ENCODE measurements around the gene CCAR1.
"Not testable (repeated sequence)": the region's sequence is repeated elsewhere in the genome, so short reads cannot be mapped to it uniquely, and the experiment has no call there.

The CCAR1 gene

GRCh38 chr10:68767407-68767806, 46.4 kb downstream of the CCAR1 start:
- not testable (repeated sequence) for H3K27me3 ChIP-seq (replicated peaks; ENCODE audit: control insufficient read depth, insufficient read depth, low read length); H3K9me3 ChIP-seq (ENCODE audit: control insufficient read depth, low read length); DNase-seq (ENCODE audit: low read depth); H3K4me1 ChIP-seq (ENCODE audit: control insufficient read depth, insufficient read depth, low read length); H3K9ac ChIP-seq (ENCODE audit: low read length); H3K4me3 ChIP-seq (ENCODE audit: low read length)
- H3K36me3 ChIP-seq (ENCODE audit: control insufficient read depth, insufficient read depth, low read length, severe bottlenecking), result peaks cover 91% of the 10 kb centered on the region

GRCh38 chr10:68781613-68782574, 60.9 kb downstream of the CCAR1 start:
- Histone ChIP-seq H3K9me3 (ENCODE audit: control insufficient read depth, low read length) (no peaks in the 10 kb centered on the region), H3K4me1 (ENCODE audit: control insufficient read depth, insufficient read depth, low read length) (no peaks in the 10 kb centered on the region), H3K27me3 (replicated peaks; ENCODE audit: control insufficient read depth, insufficient read depth, low read length) (no peaks in the 10 kb centered on the region), H3K9ac (ENCODE audit: low read length) (no peak overlapping the region), H3K36me3 (ENCODE audit: control insufficient read depth, insufficient read depth, low read length, severe bottlenecking) (peaks cover 73% of the 10 kb centered on the region), H3K4me3 (ENCODE audit: low read length) (no peak overlapping the region)
- DNase-seq (ENCODE audit: low read depth), result no peak

GRCh38 chr10:68784476-68784875, 63.4 kb downstream of the CCAR1 start:
- Histone ChIP-seq H3K9me3 (ENCODE audit: control insufficient read depth, low read length) (no peaks in the 10 kb centered on the region), H3K27me3 (replicated peaks; ENCODE audit: control insufficient read depth, insufficient read depth, low read length) (no peaks in the 10 kb centered on the region), H3K4me1 (ENCODE audit: control insufficient read depth, insufficient read depth, low read length) (no peaks in the 10 kb centered on the region), H3K4me3 (ENCODE audit: low read length) (no peak overlapping the region), H3K9ac (ENCODE audit: low read length) (no peak overlapping the region), H3K36me3 (ENCODE audit: control insufficient read depth, insufficient read depth, low read length, severe bottlenecking) (peaks cover 73% of the 10 kb centered on the region)
- no peak for DNase-seq (ENCODE audit: low read depth)

GRCh38 chr10:68787813-68788212, 66.8 kb downstream of the CCAR1 start:
- H3K9me3 ChIP-seq (ENCODE audit: control insufficient read depth, low read length), result no peaks in the 10 kb centered on the region
- no peak overlapping the region for H3K4me3 ChIP-seq (ENCODE audit: low read length)
- H3K4me1 ChIP-seq (ENCODE audit: control insufficient read depth, insufficient read depth, low read length), result no peaks in the 10 kb centered on the region
- no peaks in the 10 kb centered on the region for H3K27me3 ChIP-seq (replicated peaks; ENCODE audit: control insufficient read depth, insufficient read depth, low read length)
- DNase-seq (ENCODE audit: low read depth), result no peak
- no peak overlapping the region for H3K9ac ChIP-seq (ENCODE audit: low read length)
- H3K36me3 ChIP-seq (ENCODE audit: control insufficient read depth, insufficient read depth, low read length, severe bottlenecking), result peaks cover 81% of the 10 kb centered on the region

- H3K9me3 ChIP-seq (ENCODE audit: control insufficient read depth, low read length), result no peaks in the 10 kb centered on the region
- H3K36me3 ChIP-seq (ENCODE audit: control insufficient read depth, insufficient read depth, low read length, severe bottlenecking), result peaks cover 89% of the 10 kb centered on the region
- H3K27me3 ChIP-seq (replicated peaks; ENCODE audit: control insufficient read depth, insufficient read depth, low read length), result no peaks in the 10 kb centered on the region
- H3K4me1 ChIP-seq (ENCODE audit: control insufficient read depth, insufficient read depth, low read length), result no peaks in the 10 kb centered on the region
- no peak overlapping the region for H3K4me3 ChIP-seq (ENCODE audit: low read length)
- no peak for DNase-seq (ENCODE audit: low read depth)
- H3K9ac ChIP-seq (ENCODE audit: low read length), result no peak overlapping the region
These were observed 69.4 kb downstream of the CCAR1 start for GRCh38 chr10:68790476-68790875.

- Histone ChIP-seq H3K4me3 (ENCODE audit: low read length) (no peak overlapping the region), H3K4me1 (ENCODE audit: control insufficient read depth, insufficient read depth, low read length) (peaks cover 3% of the 10 kb centered on the region), H3K36me3 (ENCODE audit: control insufficient read depth, insufficient read depth, low read length, severe bottlenecking) (peaks cover 85% of the 10 kb centered on the region), H3K27me3 (replicated peaks; ENCODE audit: control insufficient read depth, insufficient read depth, low read length) (no peaks in the 10 kb centered on the region), H3K9ac (ENCODE audit: low read length) (no peak overlapping the region), H3K9me3 (ENCODE audit: control insufficient read depth, low read length) (no peaks in the 10 kb centered on the region)
- peak; percentile 66 for DNase-seq (ENCODE audit: low read depth)
These were observed 71.1 kb downstream of the CCAR1 start for GRCh38 chr10:68792115-68792514.

GRCh38 chr10:68795886-68796532, 75.0 kb downstream of the CCAR1 start:
- Histone ChIP-seq H3K9me3 (ENCODE audit: control insufficient read depth, low read length) (no peaks in the 10 kb centered on the region), H3K4me1 (ENCODE audit: control insufficient read depth, insufficient read depth, low read length) (peaks cover 16% of the 10 kb centered on the region), H3K9ac (ENCODE audit: low read length) (no peak overlapping the region), H3K36me3 (ENCODE audit: control insufficient read depth, insufficient read depth, low read length, severe bottlenecking) (peaks cover 48% of the 10 kb centered on the region), H3K27me3 (replicated peaks; ENCODE audit: control insufficient read depth, insufficient read depth, low read length) (no peaks in the 10 kb centered on the region), H3K4me3 (ENCODE audit: low read length) (no peak overlapping the region)
- DNase-seq (ENCODE audit: low read depth), result no peak

GRCh38 chr10:68796605-68797004, 75.6 kb downstream of the CCAR1 start:
- H3K4me3 ChIP-seq (ENCODE audit: low read length), result no peak overlapping the region
- no peaks in the 10 kb centered on the region for H3K27me3 ChIP-seq (replicated peaks; ENCODE audit: control insufficient read depth, insufficient read depth, low read length)
- no peaks in the 10 kb centered on the region for H3K9me3 ChIP-seq (ENCODE audit: control insufficient read depth, low read length)
- H3K9ac ChIP-seq (ENCODE audit: low read length), result no peak overlapping the region
- H3K36me3 ChIP-seq (ENCODE audit: control insufficient read depth, insufficient read depth, low read length, severe bottlenecking), result peaks cover 42% of the 10 kb centered on the region
- H3K4me1 ChIP-seq (ENCODE audit: control insufficient read depth, insufficient read depth, low read length), result peaks cover 16% of the 10 kb centered on the region
- DNase-seq (ENCODE audit: low read depth), result no peak

- peaks cover 16% of the 10 kb centered on the region for H3K4me1 ChIP-seq (ENCODE audit: control insufficient read depth, insufficient read depth, low read length)
- H3K9me3 ChIP-seq (ENCODE audit: control insufficient read depth, low read length), result no peaks in the 10 kb centered on the region
- DNase-seq (ENCODE audit: low read depth), result peak; percentile 34
- peaks cover 15% of the 10 kb centered on the region for H3K36me3 ChIP-seq (ENCODE audit: control insufficient read depth, insufficient read depth, low read length, severe bottlenecking)
- no peak overlapping the region for H3K4me3 ChIP-seq (ENCODE audit: low read length)
- H3K27me3 ChIP-seq (replicated peaks; ENCODE audit: control insufficient read depth, insufficient read depth, low read length), result no peaks in the 10 kb centered on the region
- H3K9ac ChIP-seq (ENCODE audit: low read length), result no peak overlapping the region
These were observed 79.2 kb downstream of the CCAR1 start for GRCh38 chr10:68800211-68800610.

GRCh38 chr10:68804692-68805091, 83.7 kb downstream of the CCAR1 start:
- Histone ChIP-seq H3K4me3 (ENCODE audit: low read length) (no peak overlapping the region), H3K27me3 (replicated peaks; ENCODE audit: control insufficient read depth, insufficient read depth, low read length) (no peaks in the 10 kb centered on the region), H3K4me1 (ENCODE audit: control insufficient read depth, insufficient read depth, low read length) (peaks cover 9% of the 10 kb centered on the region), H3K36me3 (ENCODE audit: control insufficient read depth, insufficient read depth, low read length, severe bottlenecking) (no peaks in the 10 kb centered on the region), H3K9ac (ENCODE audit: low read length) (no peak overlapping the region), H3K9me3 (ENCODE audit: control insufficient read depth, low read length) (no peaks in the 10 kb centered on the region)
- no peak for DNase-seq (ENCODE audit: low read depth)

- not testable (repeated sequence) for H3K27me3 ChIP-seq (replicated peaks; ENCODE audit: control insufficient read depth, insufficient read depth, low read length); H3K9me3 ChIP-seq (ENCODE audit: control insufficient read depth, low read length); H3K9ac ChIP-seq (ENCODE audit: low read length); DNase-seq (ENCODE audit: low read depth); H3K4me1 ChIP-seq (ENCODE audit: control insufficient read depth, insufficient read depth, low read length); H3K4me3 ChIP-seq (ENCODE audit: low read length); H3K36me3 ChIP-seq (ENCODE audit: control insufficient read depth, insufficient read depth, low read length, severe bottlenecking)
These were observed 89.8 kb downstream of the CCAR1 start for GRCh38 chr10:68810830-68811229.
